CD8-positive, alpha-beta memory T cell (primary cell): ENCODE results near the gene EPHB1. TPM values are rescaled to one million over a fixed set of nuclear protein-coding genes. Genes with fewer than 3 reads are reported as not detected.
A peak's percentile ranks its signal among the peaks of the same experiment; 100 is the strongest.

Experiments used
- CTCF ChIA-PET: fragments of 350-600 bp; sonication (Branson Sonifier 250); formaldehyde crosslinking; loops from one replicate; lab custom pipeline; 2021; ENCODE audit warnings: antibody characterized with exemption; lab: Charles Lee
- POLR2A ChIA-PET: fragments of 350-600 bp; sonication (Branson Sonifier 250); formaldehyde crosslinking; loops from one replicate; lab custom pipeline; 2021; ENCODE audit warnings: antibody characterized with exemption; lab: Charles Lee
- DNase-seq, 5 donors: peaks; one replicate each; pipeline versions ENCODE4 v3.0.0 to v3.0.0-alpha.2; 2020 to 2022; ENCODE audit warnings: mixed read lengths in 1 of 5
- H3K27ac ChIP-seq: one replicate; pipeline ENCODE4 v1.7.0; 2013; ENCODE audit warnings: low read depth, mild to moderate bottlenecking, low read length, moderate library complexity
- H3K27me3 ChIP-seq: 2 replicates; pipeline ENCODE4 v1.7.0; 2013; ENCODE audit warnings: low read length, mild to moderate bottlenecking; ENCODE audit not compliant: insufficient read depth, poor library complexity, severe bottlenecking
- H3K36me3 ChIP-seq: 2 replicates; pipeline ENCODE4 v1.7.0; 2013; ENCODE audit warnings: mild to moderate bottlenecking, low read length, moderate library complexity; ENCODE audit not compliant: insufficient read depth
- H3K4me1 ChIP-seq: 2 replicates; pipeline ENCODE4 v1.7.0; 2013; ENCODE audit warnings: mild to moderate bottlenecking, low read length, moderate library complexity; ENCODE audit not compliant: insufficient read depth
- H3K4me3 ChIP-seq: 2 replicates; pipeline ENCODE4 v1.7.0; 2013; ENCODE audit warnings: mild to moderate bottlenecking, low read length
- H3K9me3 ChIP-seq: 2 replicates; pipeline ENCODE4 v1.7.0; 2013; ENCODE audit warnings: mild to moderate bottlenecking, low read length
- H3K27ac Mint-ChIP-seq, 8 donors: one replicate each; pipeline ENCODE4 v1.8.0; 2020 to 2021; ENCODE audit warnings: mixed read lengths in 8 of 8, mild to moderate bottlenecking in 6 of 8, inconsistent platforms in 3 of 8, moderate library complexity in 3 of 8
- H3K27me3 Mint-ChIP-seq, 2 donors: one replicate each; pipeline ENCODE4 v1.8.0; 2020 to 2021; ENCODE audit warnings: mixed read lengths in 2 of 2, mild to moderate bottlenecking in 1 of 2, moderate library complexity in 1 of 2
- H3K36me3 Mint-ChIP-seq, 3 donors: one replicate each; pipeline ENCODE4 v1.8.0; 2020 to 2021; ENCODE audit warnings: mixed read lengths in 3 of 3, inconsistent platforms in 1 of 3, mild to moderate bottlenecking in 1 of 3
- H3K4me1 Mint-ChIP-seq, 3 donors: one replicate each; pipeline ENCODE4 v1.8.0; 2020 to 2021; ENCODE audit warnings: mixed read lengths in 3 of 3, inconsistent platforms in 1 of 3, mild to moderate bottlenecking in 1 of 3
- H3K4me3 Mint-ChIP-seq, 7 donors: one replicate each; pipeline ENCODE4 v1.8.0; 2020 to 2021; ENCODE audit warnings: mixed read lengths in 7 of 7, mild to moderate bottlenecking in 6 of 7, moderate library complexity in 4 of 7, inconsistent platforms in 2 of 7
- H3K9me3 Mint-ChIP-seq, 5 donors: one replicate each; pipeline ENCODE4 v1.8.0; 2020 to 2022; ENCODE audit warnings: mixed read lengths in 5 of 5, mild to moderate bottlenecking in 3 of 5, moderate library complexity in 2 of 5, inconsistent platforms in 1 of 5
- polyA plus RNA-seq: library from polyadenylated mRNA; unstranded; fragments of 300-500 nt; fragmentation: Illumina TruSeq; gene quantifications from one replicate; pipeline ENCODE4 v1.2.3, GENCODE V29; 2021
- total RNA-seq, 2 experiments: library from RNA; stranded (reverse); gene quantifications; one replicate each; pipeline ENCODE4 v1.2.3, GENCODE V29; 2021

Gene EPHB1
- total and polyA plus RNA-seq, 3 experiments from 2014 or later, result 0.10 TPM; not detected in 2

DNA sequence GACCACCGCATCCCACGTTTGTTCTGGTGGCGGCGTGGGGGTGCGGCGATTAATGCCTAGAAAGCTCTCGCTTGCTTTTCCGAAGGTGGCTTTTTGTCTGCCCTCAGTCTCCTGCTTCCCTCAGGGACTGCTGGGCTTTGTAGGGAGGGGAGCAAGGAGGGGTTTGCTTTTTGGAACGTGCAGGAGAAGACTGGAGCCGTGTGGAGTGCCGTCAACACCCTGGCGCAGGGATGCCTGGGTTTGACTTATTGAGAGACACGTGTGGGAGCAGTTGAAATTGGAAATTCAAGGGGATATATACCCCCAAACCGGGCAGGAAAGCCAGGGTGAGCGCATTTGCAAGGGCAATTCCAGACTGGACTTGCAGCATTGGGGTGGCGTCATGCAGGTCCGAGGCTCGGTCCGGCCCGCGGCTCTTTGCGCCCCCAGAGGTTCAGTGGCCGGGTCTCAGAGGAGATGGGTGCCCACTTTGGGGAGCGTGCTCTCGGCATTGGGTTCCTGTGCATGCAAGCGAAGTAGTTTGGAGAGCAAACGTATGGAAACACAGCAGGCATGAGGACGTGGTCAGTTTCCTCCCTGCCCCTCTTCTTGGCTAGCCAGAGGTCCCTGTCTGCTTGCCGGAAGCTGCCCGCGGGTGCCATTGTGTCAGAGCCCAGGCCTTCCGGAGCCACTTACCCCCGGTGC, 2.1 kb downstream of the EPHB1 start:
- Histone ChIP-seq H3K4me1 (no peaks in the 10 kb centered on the region), H3K27me3 (peaks cover 3% of the 10 kb centered on the region), H3K9me3 (no peaks in the 10 kb centered on the region), H3K27ac (no peak overlapping the region), H3K4me3 (no peak overlapping the region), H3K36me3 (no peaks in the 10 kb centered on the region)
- H3K4me1 Mint-ChIP-seq, result peaks cover 10 to 19% (median 10%) of the 10 kb centered on the region in 3 donors
- peak overlapping the region in 6 of 7 donors; percentile 11 to 62 (median 52) for H3K4me3 Mint-ChIP-seq
- ChIA-PET CTCF (no interaction called here), POLR2A (no interaction called here)
- peaks cover 25 to 37% of the 10 kb centered on the region in 2 donors for H3K27me3 Mint-ChIP-seq
- DNase-seq, result no peak
- no peaks in the 10 kb centered on the region for H3K36me3 Mint-ChIP-seq
- H3K9me3 Mint-ChIP-seq, result peaks cover 0 to 2% (median 0%) of the 10 kb centered on the region in 5 donors
- peak overlapping the region in 1 of 8 donors; percentile 33 for H3K27ac Mint-ChIP-seq

GRCh38 chr3:134797741-134798451, 2.8 kb downstream of the EPHB1 start:
- no peak overlapping the region for H3K27ac Mint-ChIP-seq
- no peaks in the 10 kb centered on the region for H3K36me3 ChIP-seq
- peaks cover 3% of the 10 kb centered on the region for H3K27me3 ChIP-seq
- DNase-seq, result no peak
- H3K27me3 Mint-ChIP-seq, result peaks cover 22 to 33% of the 10 kb centered on the region in 2 donors
- peaks cover 0 to 2% (median 0%) of the 10 kb centered on the region in 5 donors for H3K9me3 Mint-ChIP-seq
- H3K27ac ChIP-seq, result no peak overlapping the region
- H3K4me3 ChIP-seq, result no peak overlapping the region
- H3K9me3 ChIP-seq, result no peaks in the 10 kb centered on the region
- no peaks in the 10 kb centered on the region for H3K4me1 ChIP-seq
- H3K4me1 Mint-ChIP-seq, result peaks cover 13 to 26% (median 16%) of the 10 kb centered on the region in 3 donors
- ChIA-PET CTCF (no interaction called here), POLR2A (no interaction called here)
- no peaks in the 10 kb centered on the region for H3K36me3 Mint-ChIP-seq
- peak overlapping the region in 2 of 7 donors; percentile 15 to 80 for H3K4me3 Mint-ChIP-seq

GRCh38 chr3:134798681-134799311, 3.7 kb downstream of the EPHB1 start:
- Mint-ChIP-seq H3K27me3 (peaks cover 17 to 24% of the 10 kb centered on the region in 2 donors), H3K36me3 (no peaks in the 10 kb centered on the region), H3K27ac (no peak overlapping the region), H3K4me3 (peak overlapping the region in 1 of 7 donors; percentile 18), H3K4me1 (peaks cover 15 to 33% (median 18%) of the 10 kb centered on the region in 3 donors), H3K9me3 (no peaks in the 10 kb centered on the region)
- POLR2A ChIA-PET, result no interaction called here
- no peak for DNase-seq
- Histone ChIP-seq H3K9me3 (no peaks in the 10 kb centered on the region), H3K4me1 (no peaks in the 10 kb centered on the region), H3K27me3 (peaks cover 3% of the 10 kb centered on the region), H3K36me3 (no peaks in the 10 kb centered on the region), H3K27ac (no peak overlapping the region), H3K4me3 (no peak overlapping the region)
- CTCF ChIA-PET, result no interaction called here

DNA sequence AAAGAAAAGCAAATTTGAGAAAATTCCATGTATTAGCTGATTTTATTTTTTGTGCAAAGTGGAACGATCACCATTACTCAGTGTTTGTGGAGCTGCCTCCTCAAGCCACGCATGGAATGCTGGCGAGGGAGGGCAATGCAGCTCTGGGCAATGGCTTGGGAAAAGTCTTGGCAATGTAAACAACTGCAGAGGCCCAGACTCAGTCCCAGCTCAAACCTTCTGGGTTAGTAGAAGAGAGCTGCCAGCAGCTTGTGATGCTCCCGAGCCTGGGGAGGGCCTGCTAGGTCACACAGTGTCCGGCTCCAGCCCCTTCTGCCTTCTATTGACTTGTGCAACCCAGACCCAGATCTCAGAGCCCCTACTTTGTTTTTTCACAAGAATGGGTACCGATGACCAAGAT, 4.3 kb downstream of the EPHB1 start:
- no peak overlapping the region for H3K4me3 Mint-ChIP-seq
- peaks cover 0 to 2% (median 0%) of the 10 kb centered on the region in 5 donors for H3K9me3 Mint-ChIP-seq
- Histone ChIP-seq H3K36me3 (no peaks in the 10 kb centered on the region), H3K4me3 (no peak overlapping the region), H3K9me3 (no peaks in the 10 kb centered on the region), H3K27me3 (peaks cover 3% of the 10 kb centered on the region), H3K4me1 (no peaks in the 10 kb centered on the region), H3K27ac (no peak overlapping the region)
- peaks cover 15 to 32% (median 18%) of the 10 kb centered on the region in 3 donors for H3K4me1 Mint-ChIP-seq
- H3K27ac Mint-ChIP-seq, result no peak overlapping the region
- peaks cover 14 to 22% of the 10 kb centered on the region in 2 donors for H3K27me3 Mint-ChIP-seq
- ChIA-PET POLR2A (no interaction called here), CTCF (no interaction called here)
- no peak for DNase-seq
- H3K36me3 Mint-ChIP-seq, result no peaks in the 10 kb centered on the region

DNA sequence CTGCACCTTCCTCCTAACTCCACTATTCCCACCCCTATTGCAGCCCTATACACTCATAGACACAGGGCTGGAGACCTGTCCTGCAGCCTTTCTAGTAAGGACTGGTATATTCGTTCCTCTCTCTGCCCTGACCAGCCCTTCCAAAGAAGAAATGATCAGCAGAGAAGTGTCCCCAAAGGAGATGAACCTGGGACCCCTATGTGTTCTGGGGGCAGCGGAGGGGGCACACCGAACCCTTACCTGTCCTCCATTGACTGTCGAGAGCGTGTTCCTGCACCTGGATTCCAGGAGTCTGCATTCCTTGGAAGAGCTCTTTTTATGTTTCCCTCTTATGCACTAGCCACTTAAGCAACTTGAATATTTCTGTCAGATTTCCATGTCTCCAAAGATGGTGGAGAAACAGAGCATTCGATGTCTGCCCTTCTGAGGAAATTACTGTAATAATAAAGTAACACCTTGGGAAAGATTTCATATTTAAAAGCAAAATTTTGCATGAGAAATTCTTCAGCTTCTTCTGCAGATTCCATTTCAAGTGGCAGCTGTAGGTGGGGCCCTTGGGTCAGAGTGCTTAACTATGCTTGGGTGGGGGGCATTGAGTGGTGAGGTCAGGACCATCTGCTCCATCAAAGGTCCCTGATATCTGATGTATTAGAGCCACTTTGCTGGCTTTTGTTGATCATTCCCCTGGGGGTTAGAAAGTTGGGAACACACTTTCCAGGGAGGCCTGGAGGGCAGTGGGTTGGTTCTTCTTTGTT, 6.3 kb downstream of the EPHB1 start:
- Histone ChIP-seq H3K4me3 (no peak overlapping the region), H3K9me3 (no peaks in the 10 kb centered on the region), H3K4me1 (no peaks in the 10 kb centered on the region), H3K27ac (no peak overlapping the region), H3K27me3 (peaks cover 3% of the 10 kb centered on the region), H3K36me3 (no peaks in the 10 kb centered on the region)
- Mint-ChIP-seq H3K36me3 (no peaks in the 10 kb centered on the region), H3K27ac (no peak overlapping the region), H3K4me3 (no peak overlapping the region), H3K9me3 (peaks cover 0 to 2% (median 0%) of the 10 kb centered on the region in 5 donors), H3K4me1 (peaks cover 8 to 24% (median 9%) of the 10 kb centered on the region in 3 donors), H3K27me3 (peaks cover 9 to 12% of the 10 kb centered on the region in 2 donors)
- DNase-seq, result no peak
- ChIA-PET POLR2A (no interaction called here), CTCF (no interaction called here)

DNA sequence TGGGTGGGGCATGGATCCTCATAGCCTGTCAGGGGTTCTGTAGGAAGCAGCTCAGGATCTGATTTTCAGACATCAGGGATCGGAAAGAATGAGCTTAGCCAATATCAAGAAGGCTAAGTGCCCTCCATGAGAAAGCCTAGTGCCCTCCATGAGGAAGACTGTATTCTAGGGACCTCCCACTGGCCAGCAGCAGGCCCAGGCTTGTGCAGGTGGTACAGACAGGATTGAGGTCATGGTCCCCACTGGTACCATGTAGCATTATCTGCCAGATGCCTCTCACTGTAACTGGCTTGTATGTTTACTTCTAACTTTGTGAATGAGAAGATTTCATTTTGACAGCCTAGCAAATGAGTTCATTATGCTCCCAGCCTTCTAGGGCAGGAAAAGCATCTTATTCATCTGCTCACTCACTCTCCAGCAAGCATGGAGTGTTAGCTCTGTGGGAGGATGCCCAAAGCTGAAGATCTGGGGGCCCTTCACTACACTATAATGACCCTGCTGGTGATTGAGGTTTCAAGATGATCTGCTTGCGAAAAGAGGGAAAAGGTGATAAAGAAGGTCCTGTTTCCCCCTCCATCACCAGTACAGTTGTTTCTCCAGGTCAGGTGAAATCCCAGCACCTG, 7.5 kb downstream of the EPHB1 start:
- no peak overlapping the region for H3K4me3 ChIP-seq
- no peaks in the 10 kb centered on the region for H3K27me3 ChIP-seq
- Mint-ChIP-seq H3K36me3 (no peaks in the 10 kb centered on the region), H3K27me3 (peaks cover 3 to 6% of the 10 kb centered on the region in 2 donors), H3K4me3 (peak overlapping the region in 1 of 7 donors; percentile 20), H3K27ac (peak overlapping the region in 1 of 8 donors; percentile 19), H3K9me3 (peaks cover 0 to 2% (median 0%) of the 10 kb centered on the region in 5 donors), H3K4me1 (peaks cover 5 to 19% (median 8%) of the 10 kb centered on the region in 3 donors)
- H3K9me3 ChIP-seq, result no peaks in the 10 kb centered on the region
- no peak for DNase-seq
- H3K36me3 ChIP-seq, result no peaks in the 10 kb centered on the region
- ChIA-PET POLR2A (no interaction called here), CTCF (no interaction called here)
- no peaks in the 10 kb centered on the region for H3K4me1 ChIP-seq
- no peak overlapping the region for H3K27ac ChIP-seq

DNA sequence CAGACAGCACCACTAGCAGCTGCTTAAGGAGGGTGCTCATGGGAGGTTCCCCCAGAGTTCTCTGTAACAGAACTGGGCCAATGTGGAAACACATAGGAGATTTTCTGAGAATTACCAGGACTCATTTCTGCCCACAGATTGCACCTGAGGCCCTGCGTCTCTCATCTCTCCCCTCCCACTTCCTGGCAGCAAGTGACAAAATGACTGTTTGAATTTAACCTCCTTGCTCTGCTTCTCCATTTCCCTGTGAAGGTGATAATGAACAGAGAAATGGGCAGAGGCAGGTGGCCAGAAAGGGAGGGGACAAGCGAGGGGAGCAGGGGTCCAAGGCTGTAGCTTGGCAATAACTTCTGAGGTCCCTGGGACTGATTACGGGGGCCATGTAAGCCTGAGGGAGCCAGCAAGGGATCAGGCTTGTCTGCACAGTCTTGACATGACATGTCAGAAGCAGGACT, 8.0 kb downstream of the EPHB1 start:
- CTCF ChIA-PET, result no interaction called here
- POLR2A ChIA-PET, result no interaction called here
- H3K4me1 Mint-ChIP-seq, result peaks cover 5 to 19% (median 8%) of the 10 kb centered on the region in 3 donors
- no peak for DNase-seq
- H3K27ac Mint-ChIP-seq, result peak overlapping the region in 1 of 8 donors; percentile 19
- H3K27ac ChIP-seq, result no peak overlapping the region
- peak overlapping the region in 1 of 7 donors; percentile 20 for H3K4me3 Mint-ChIP-seq
- peaks cover 0 to 2% (median 0%) of the 10 kb centered on the region in 5 donors for H3K9me3 Mint-ChIP-seq
- peaks cover under 1 to 1% of the 10 kb centered on the region in 2 donors for H3K27me3 Mint-ChIP-seq
- no peak overlapping the region for H3K4me3 ChIP-seq
- H3K36me3 ChIP-seq, result no peaks in the 10 kb centered on the region
- H3K4me1 ChIP-seq, result no peaks in the 10 kb centered on the region
- no peaks in the 10 kb centered on the region for H3K9me3 ChIP-seq
- no peaks in the 10 kb centered on the region for H3K36me3 Mint-ChIP-seq
- no peaks in the 10 kb centered on the region for H3K27me3 ChIP-seq
